ENCODE data around the gene CCL24.

- TF ChIP-seq POLR2A (IDR thresholded peaks at IDR 0.05) = no peak
- TF ChIP-seq CTCF (IDR thresholded peaks at IDR 0.05) = no peak
These were observed 26.4 kb upstream of the CCL24 start for GRCh38 chr7:75840029-75840428.

All from body of pancreas (tissue), 4 donors.